ENCODE measurements around the gene USO1.

DNA sequence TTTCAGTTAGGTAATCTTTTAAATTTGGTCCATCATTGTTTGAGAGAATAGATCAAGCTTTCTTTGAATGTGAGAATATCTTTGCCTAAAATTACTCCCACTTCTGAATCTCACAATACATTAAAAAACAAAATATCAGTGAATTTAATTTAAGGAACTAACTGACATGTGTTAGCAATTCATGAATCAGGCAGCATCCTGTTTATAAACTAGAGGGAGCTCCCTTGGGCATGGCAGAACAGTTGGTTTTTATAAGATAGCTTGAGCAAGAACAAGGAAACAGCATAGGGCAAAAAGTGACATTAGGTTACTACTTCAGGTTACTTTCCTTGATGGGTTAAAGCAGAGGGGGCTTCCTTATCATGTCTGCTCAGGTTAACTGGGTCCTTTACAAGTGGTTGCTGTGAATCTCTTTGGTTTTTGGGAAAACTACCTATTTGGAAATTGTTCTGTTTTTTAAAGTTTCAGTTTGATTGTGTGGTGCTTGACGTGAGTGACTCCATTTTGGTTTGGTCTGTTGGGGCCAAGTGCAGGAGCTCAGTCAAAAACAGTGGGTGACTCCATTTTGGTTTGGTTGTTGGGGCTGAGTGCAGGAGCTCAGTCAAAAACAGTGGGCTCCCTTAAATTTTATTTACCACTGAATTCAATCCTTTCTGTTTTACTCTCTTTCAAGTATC lies 109.9 kb downstream of the USO1 start:
- TF ChIP-seq, protein P1, sequence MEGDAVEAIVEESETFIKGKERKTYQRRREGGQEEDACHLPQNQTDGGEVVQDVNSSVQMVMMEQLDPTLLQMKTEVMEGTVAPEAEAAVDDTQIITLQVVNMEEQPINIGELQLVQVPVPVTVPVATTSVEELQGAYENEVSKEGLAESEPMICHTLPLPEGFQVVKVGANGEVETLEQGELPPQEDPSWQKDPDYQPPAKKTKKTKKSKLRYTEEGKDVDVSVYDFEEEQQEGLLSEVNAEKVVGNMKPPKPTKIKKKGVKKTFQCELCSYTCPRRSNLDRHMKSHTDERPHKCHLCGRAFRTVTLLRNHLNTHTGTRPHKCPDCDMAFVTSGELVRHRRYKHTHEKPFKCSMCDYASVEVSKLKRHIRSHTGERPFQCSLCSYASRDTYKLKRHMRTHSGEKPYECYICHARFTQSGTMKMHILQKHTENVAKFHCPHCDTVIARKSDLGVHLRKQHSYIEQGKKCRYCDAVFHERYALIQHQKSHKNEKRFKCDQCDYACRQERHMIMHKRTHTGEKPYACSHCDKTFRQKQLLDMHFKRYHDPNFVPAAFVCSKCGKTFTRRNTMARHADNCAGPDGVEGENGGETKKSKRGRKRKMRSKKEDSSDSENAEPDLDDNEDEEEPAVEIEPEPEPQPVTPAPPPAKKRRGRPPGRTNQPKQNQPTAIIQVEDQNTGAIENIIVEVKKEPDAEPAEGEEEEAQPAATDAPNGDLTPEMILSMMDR (IDR thresholded peaks at IDR 0.05) = no peak
- no peak for TF ChIP-seq POLR2A (IDR thresholded peaks at IDR 0.05)

Data from body of pancreas (tissue), 4 donors.